K562 (cell line): ENCODE data around the gene KCNK4. TPM values are rescaled to one million over a fixed set of nuclear protein-coding genes. Genes with fewer than 3 reads are reported as not detected.
A peak's percentile ranks its signal among the peaks of the same experiment; 100 is the strongest.

ENCODE experiments used
- ATAC-seq: fragments of 200-7000 bp; cut with Tn5 transposase; 3 replicates; pipeline ENCODE4 v1.9.1; 2020; ENCODE audit warnings: moderate library complexity
- BruUV-seq: library from RNA; stranded (reverse); fragments of 400-500 nt; replicated peaks from 2 replicates; lab custom pipeline; 2021; lab: Mats Ljungman, UMichigan
- CTCF ChIA-PET: fragments of 300-600 bp; formaldehyde crosslinking; extraction: SDS; loops from one replicate; lab custom pipeline; 2021; ENCODE audit warnings: low intra/inter-chr PET ratio; lab: Yijun Ruan, JAX
- POLR2A ChIA-PET: fragments of 300-600, 350-650 bp; sonication (Branson Sonifier 250); formaldehyde crosslinking; extraction: SDS; loops from one replicate; lab custom pipeline; 2021; ENCODE audit warnings: antibody characterized with exemption, inconsistent platforms; lab: Yijun Ruan, JAX
- DNase-seq, 4 experiments: peaks; one replicate each; pipeline versions ENCODE4 v3.0.0 to v3.0.0-alpha.2; 2011 to 2018; ENCODE audit warnings: low spot score in 3 of 4, mixed read lengths in 3 of 4; ENCODE audit errors: extremely low read depth in 1 of 4
- FAIRE-seq: peaks from 2 replicates; lab custom pipeline; 2011; peaks lifted over from hg19 to GRCh38; lab: Jason Lieb, UNC
- H2AFZ ChIP-seq: 2 replicates; pipeline ENCODE4 v1.6.0; 2011; ENCODE audit warnings: low read depth, low read length, control low read depth, inconsistent platforms
- H3K27ac ChIP-seq: fragments of 200-600 bp; 3 replicates; pipeline ENCODE4 v1.8.0; 2011; ENCODE audit warnings: low read depth, mild to moderate bottlenecking, control low read depth, inconsistent platforms, low read length, moderate library complexity, mixed read lengths; ENCODE audit errors: extremely low read depth
- H3K27me3 ChIP-seq, 2 experiments: fragments of 300-600 bp in 1 of 2; 2 replicates in 1 of 2; 3 replicates in 1 of 2; pipeline versions ENCODE4 v1.6.0 to v1.8.0; 2011; ENCODE audit warnings: inconsistent platforms in 2 of 2, low read length in 2 of 2, mild to moderate bottlenecking in 1 of 2, mixed read lengths in 1 of 2, moderate library complexity in 1 of 2; ENCODE audit not compliant: control insufficient read depth in 2 of 2, insufficient read depth in 2 of 2
- H3K36me3 ChIP-seq: fragments of 300-600 bp; 3 replicates; pipeline ENCODE4 v1.8.0; 2011; ENCODE audit warnings: mild to moderate bottlenecking, low read length, inconsistent platforms; ENCODE audit not compliant: control insufficient read depth, insufficient read depth
- H3K4me1 ChIP-seq, 2 experiments: fragments of 200-600 bp in 1 of 2; replicated peaks in 1 of 2; 2 replicates in 1 of 2; 3 replicates in 1 of 2; pipeline versions ENCODE4 v1.5.1 to v1.8.0; 2011; ENCODE audit warnings: inconsistent platforms in 2 of 2, low read length in 2 of 2, mild to moderate bottlenecking in 1 of 2, mixed read lengths in 1 of 2, moderate library complexity in 1 of 2; ENCODE audit not compliant: control insufficient read depth in 2 of 2, insufficient read depth in 2 of 2
- H3K4me2 ChIP-seq: 2 replicates; pipeline ENCODE4 v1.6.1; 2011; ENCODE audit warnings: low read length, control low read depth, inconsistent platforms, mixed read lengths; ENCODE audit not compliant: insufficient read depth
- H3K4me3 ChIP-seq: fragments of 200-600 bp; sonication (generic), shearing (Covaris generic); 2 replicates; pipeline ENCODE4 v1.5.1; 2016; ENCODE audit warnings: control low read depth, inconsistent platforms
- H3K79me2 ChIP-seq: fragments of 200-600 bp; 3 replicates; pipeline ENCODE4 v1.8.0; 2011; ENCODE audit warnings: low read length, inconsistent platforms; ENCODE audit not compliant: control insufficient read depth, insufficient read depth
- H3K9ac ChIP-seq, 2 experiments: 2 replicates each; pipeline versions ENCODE4 v1.6.0 to v1.6.1; 2011; ENCODE audit warnings: low read depth in 2 of 2, low read length in 2 of 2, control low read depth in 1 of 2, inconsistent platforms in 1 of 2, mild to moderate bottlenecking in 1 of 2, mixed read lengths in 1 of 2; ENCODE audit not compliant: insufficient read depth in 1 of 2
- H3K9me1 ChIP-seq: one replicate; pipeline ENCODE4 v1.6.0; 2011; ENCODE audit warnings: inconsistent platforms, mild to moderate bottlenecking, low read length, moderate library complexity; ENCODE audit not compliant: control insufficient read depth, insufficient read depth
- H3K9me3 ChIP-seq: replicated peaks from 2 replicates; pipeline ENCODE4 v1.5.1; 2011; ENCODE audit warnings: low read depth, low read length, inconsistent platforms; ENCODE audit not compliant: control insufficient read depth, insufficient read depth
- H4K20me1 ChIP-seq: replicated peaks from 2 replicates; pipeline ENCODE4 v1.6.1; 2011; ENCODE audit warnings: low read length, inconsistent platforms, mixed read lengths; ENCODE audit not compliant: control insufficient read depth, insufficient read depth
- CBFA2T2 ChIP-seq: fragments of 450-650 bp; conservative IDR thresholded peaks from 2 replicates; pipeline ENCODE4 v1.6.1; 2017; ENCODE audit warnings: mild to moderate bottlenecking
- CBFA2T3 ChIP-seq: fragments of 450-650 bp; IDR thresholded peaks from 2 replicates; pipeline ENCODE4 v1.6.1; 2017
- COPS2 ChIP-seq: fragments of 450-650 bp; conservative IDR thresholded peaks from 2 replicates; pipeline ENCODE4 v1.6.1; 2016; ENCODE audit warnings: mild to moderate bottlenecking, moderate library complexity
- HDAC3 ChIP-seq: fragments of 450-650 bp; IDR thresholded peaks from 2 replicates; pipeline ENCODE4 v1.6.1; 2018; ENCODE audit warnings: borderline replicate concordance, mild to moderate bottlenecking, moderate library complexity; ENCODE audit not compliant: partially characterized antibody
- NRF1 ChIP-seq, 2 experiments: fragments of 450-650 bp; IDR thresholded peaks in 1 of 2; conservative IDR thresholded peaks in 1 of 2; 2 replicates each; pipeline ENCODE4 v1.6.1; 2014; ENCODE audit warnings: mild to moderate bottlenecking in 2 of 2
- PML ChIP-seq: IDR thresholded peaks from 2 replicates; pipeline ENCODE4 v1.6.1; 2012; ENCODE audit warnings: low read length, inconsistent platforms
- POLR2G ChIP-seq: fragments of 200-400 bp; formaldehyde crosslinking; IDR thresholded peaks from 2 replicates; pipeline ENCODE4 v1.6.1; 2017; ENCODE audit warnings: low read depth, mild to moderate bottlenecking, antibody characterized with exemption, low read length, moderate library complexity
- SPI1 ChIP-seq: IDR thresholded peaks from 2 replicates; pipeline ENCODE4 v1.6.1; 2011; ENCODE audit warnings: low read depth, low read length, control low read depth, borderline replicate concordance
- ZNF740 ChIP-seq, 3 experiments: fragments of 200-800 bp in 1 of 3; sonication (Bioruptor generic) in 1 of 3; sonication (generic) in 1 of 3; formaldehyde crosslinking in 1 of 3; IDR thresholded peaks; 2 replicates each; pipeline versions ENCODE4 v1.6.1 to v1.8.0; 2016 to 2022; ENCODE audit warnings: mild to moderate bottlenecking in 2 of 3, missing compliant biosample characterization in 2 of 3, missing genetic modification characterization in 2 of 3, missing genetic modification reagents in 1 of 3
- WGBS: fragments of 100-300 bp; shearing (Covaris generic); methylation state at CpG from one replicate; pipeline ENCODE4 v1.1.6; 2016; ENCODE audit warnings: low coverage, mixed read lengths; ENCODE audit not compliant: insufficient coverage; ENCODE audit errors: missing lambda C conversion rate; 5-methylcytosine and 5-hydroxymethylcytosine counted together
- in situ Hi-C: fragments of 300-500 bp; cut with MboI; formaldehyde crosslinking; loops from 4 replicates; pipeline ENCODE4 v1.15.0; 2018; ENCODE audit warnings: inconsistent platforms, mixed read lengths
- intact Hi-C: fragments of 100-400 bp; cut with micrococcal nuclease; formaldehyde crosslinking; loops from 2 replicates; pipeline ENCODE4 v1.14.2; 2022
- polyA plus RNA-seq, 8 experiments: library from polyadenylated mRNA; depleted of rRNA in 4 of 8; stranded (reverse) in 5 of 8; unstranded in 3 of 8; fragments of >200 nt; fragmentation: Nextera tagmentation in 2 of 8; fragmentation: Illumina TruSeq in 1 of 8; extraction: Ambion mirVana in 2 of 8; extraction: Trizol in 1 of 8; gene quantifications; 2 replicates each; pipeline versions ENCODE4 v1.2.1 to v1.2.3, GENCODE V29; 2011 to 2014; ENCODE audit warnings: inconsistent platforms in 1 of 8, missing spikeins in 1 of 8
- total RNA-seq, 7 experiments: library from RNA; depleted of rRNA in 6 of 7; stranded (reverse); fragments of >200 nt in 6 of 7; fragmentation: Illumina TruSeq in 2 of 7; extraction: Trizol in 2 of 7; gene quantifications; 2 replicates each; pipeline versions ENCODE4 v1.2.1 to v1.2.3, GENCODE V29; 2011 to 2021; ENCODE audit warnings: low replicate concordance in 1 of 7
- TF ChIP-seq, protein P1 (sequence below): sonication (generic); formaldehyde crosslinking; IDR thresholded peaks from 2 replicates; pipeline ENCODE4 v1.8.0; 2022; ENCODE audit warnings: missing genetic modification reagents, mild to moderate bottlenecking, borderline replicate concordance

Gene KCNK4
- total and polyA plus RNA-seq, 9 of the 15 experiments (the other 6 are each of a cell fraction or from before 2014, with no cell fraction given) = not detected

- TF ChIP-seq NRF1 (conservative IDR thresholded peaks at IDR 0.05 in 1 of 2, IDR thresholded peaks at IDR 0.05 in 1 of 2) = no peak
Measured at GRCh38 chr11:64244966-64245365, 46.1 kb upstream of the KCNK4 start (continued).

DNA sequence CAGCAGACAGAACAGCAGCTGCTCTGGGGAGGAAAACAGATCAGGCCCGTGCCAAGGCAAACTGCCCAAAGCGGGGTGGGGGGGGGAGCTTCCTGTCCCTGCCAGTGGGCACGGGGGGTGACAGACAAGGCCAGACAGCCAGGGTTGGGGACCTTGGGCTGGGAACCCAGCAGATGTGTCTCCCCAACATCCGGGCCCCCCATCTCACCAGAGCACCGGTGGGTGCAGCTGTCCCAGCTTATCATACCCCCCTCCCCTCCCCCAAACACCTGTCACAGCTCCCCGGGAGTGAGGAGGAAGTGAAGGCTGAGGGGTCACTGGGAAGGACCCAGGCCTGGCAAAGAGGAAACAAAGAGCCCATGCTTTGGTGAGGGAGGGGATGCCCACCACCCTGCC is 45.7 kb upstream of the KCNK4 start:
- no TSS peak for BruUV-seq
- H3K4me2 ChIP-seq = peak overlapping the region; percentile 99
- in situ Hi-C loops = no loop called here

More for the DNA sequence above, 45.7 kb upstream of the KCNK4 start:
- peak overlapping the region; percentile 98 for H3K27ac ChIP-seq
- ChIA-PET CTCF (no interaction called here), POLR2A (interaction anchor here (0.6 to 7.8 kb wide), 8 partner anchors 8 to 60 kb away, joined by 3 to 58 read pairs (median 5); partner anchors contain the start of genes FERMT3, STIP1 and VEGFB)
- no peak overlapping the region for H2AFZ ChIP-seq
- no peaks in the 10 kb centered on the region for H3K27me3 ChIP-seq
- no peak for FAIRE-seq
- no peak for ATAC-seq
- no peak for DNase-seq
- WGBS = 3% methylated on average over 4 of the region's 6 CpGs
- no peaks in the 10 kb centered on the region for H3K9me1 ChIP-seq
- H3K79me2 ChIP-seq = peaks cover 51% of the 10 kb centered on the region
- peak overlapping the region; percentile 95 to 98 for H3K9ac ChIP-seq
- TF ChIP-seq COPS2 (no peak), ZNF740 (CRISPR knock-in tag; IDR thresholded peaks at IDR 0.05) (no peak), ZNF740 (tag; IDR thresholded peaks at IDR 0.05) (0 out of 4 replicates have a peak, but pooled peaks of 1 of the 2 experiments have one; percentile 24), PML (0 out of 2 replicates have a peak, but pooled peaks have one; percentile 8), HDAC3 (no peak), CBFA2T3 (peak; percentile 38; the same call in 1 of the 2 replicates), POLR2G (peak; percentile 57; the same call in 1 of the 2 replicates), SPI1 (peak; percentile 48; the same call in 1 of the 2 replicates), CBFA2T2 (peak; percentile 51)
- TF ChIP-seq, protein P1, sequence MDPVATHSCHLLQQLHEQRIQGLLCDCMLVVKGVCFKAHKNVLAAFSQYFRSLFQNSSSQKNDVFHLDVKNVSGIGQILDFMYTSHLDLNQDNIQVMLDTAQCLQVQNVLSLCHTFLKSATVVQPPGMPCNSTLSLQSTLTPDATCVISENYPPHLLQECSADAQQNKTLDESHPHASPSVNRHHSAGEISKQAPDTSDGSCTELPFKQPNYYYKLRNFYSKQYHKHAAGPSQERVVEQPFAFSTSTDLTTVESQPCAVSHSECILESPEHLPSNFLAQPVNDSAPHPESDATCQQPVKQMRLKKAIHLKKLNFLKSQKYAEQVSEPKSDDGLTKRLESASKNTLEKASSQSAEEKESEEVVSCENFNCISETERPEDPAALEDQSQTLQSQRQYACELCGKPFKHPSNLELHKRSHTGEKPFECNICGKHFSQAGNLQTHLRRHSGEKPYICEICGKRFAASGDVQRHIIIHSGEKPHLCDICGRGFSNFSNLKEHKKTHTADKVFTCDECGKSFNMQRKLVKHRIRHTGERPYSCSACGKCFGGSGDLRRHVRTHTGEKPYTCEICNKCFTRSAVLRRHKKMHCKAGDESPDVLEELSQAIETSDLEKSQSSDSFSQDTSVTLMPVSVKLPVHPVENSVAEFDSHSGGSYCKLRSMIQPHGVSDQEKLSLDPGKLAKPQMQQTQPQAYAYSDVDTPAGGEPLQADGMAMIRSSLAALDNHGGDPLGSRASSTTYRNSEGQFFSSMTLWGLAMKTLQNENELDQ (CRISPR knock-in tag) = no peak
- no peaks in the 10 kb centered on the region for H3K9me3 ChIP-seq
- H3K4me1 ChIP-seq = peaks cover 37 to 88% of the 10 kb centered on the region in 2 experiments
- intact Hi-C loops = loop anchor here (10.0 kb wide), 1 partner anchor 59 kb away; the partner anchor contains the start of genes CATSPERZ and ESRRA
- 0 out of 2 replicates have a peak, but pooled peaks cover 3% of the 10 kb centered on the region for H4K20me1 ChIP-seq
- H3K36me3 ChIP-seq = peaks cover 37% of the 10 kb centered on the region
- peak overlapping the region; percentile 98 for H3K4me3 ChIP-seq
